Uterus (tissue), 2 donors: ENCODE data around the gene PRKACA.

ENCODE experiments used
- POLR2A ChIP-seq, 2 donors: fragments of 450-650 bp; IDR thresholded peaks; one replicate each; pipeline ENCODE4 v1.6.1; 2016; ENCODE audit warnings: antibody characterized with exemption in 2 of 2, mild to moderate bottlenecking in 1 of 2, moderate library complexity in 1 of 2
- TF ChIP-seq, protein P1 (sequence below), 4 experiments: fragments of 200-600 bp in 2 of 4; fragments of 450-650 bp in 2 of 4; sonication (generic) in 2 of 4; IDR thresholded peaks; one replicate each; pipeline ENCODE4 v1.5.1; 2016 to 2019; ENCODE audit warnings: antibody characterized with exemption in 4 of 4, mild to moderate bottlenecking in 2 of 4, moderate library complexity in 1 of 4

DNA sequence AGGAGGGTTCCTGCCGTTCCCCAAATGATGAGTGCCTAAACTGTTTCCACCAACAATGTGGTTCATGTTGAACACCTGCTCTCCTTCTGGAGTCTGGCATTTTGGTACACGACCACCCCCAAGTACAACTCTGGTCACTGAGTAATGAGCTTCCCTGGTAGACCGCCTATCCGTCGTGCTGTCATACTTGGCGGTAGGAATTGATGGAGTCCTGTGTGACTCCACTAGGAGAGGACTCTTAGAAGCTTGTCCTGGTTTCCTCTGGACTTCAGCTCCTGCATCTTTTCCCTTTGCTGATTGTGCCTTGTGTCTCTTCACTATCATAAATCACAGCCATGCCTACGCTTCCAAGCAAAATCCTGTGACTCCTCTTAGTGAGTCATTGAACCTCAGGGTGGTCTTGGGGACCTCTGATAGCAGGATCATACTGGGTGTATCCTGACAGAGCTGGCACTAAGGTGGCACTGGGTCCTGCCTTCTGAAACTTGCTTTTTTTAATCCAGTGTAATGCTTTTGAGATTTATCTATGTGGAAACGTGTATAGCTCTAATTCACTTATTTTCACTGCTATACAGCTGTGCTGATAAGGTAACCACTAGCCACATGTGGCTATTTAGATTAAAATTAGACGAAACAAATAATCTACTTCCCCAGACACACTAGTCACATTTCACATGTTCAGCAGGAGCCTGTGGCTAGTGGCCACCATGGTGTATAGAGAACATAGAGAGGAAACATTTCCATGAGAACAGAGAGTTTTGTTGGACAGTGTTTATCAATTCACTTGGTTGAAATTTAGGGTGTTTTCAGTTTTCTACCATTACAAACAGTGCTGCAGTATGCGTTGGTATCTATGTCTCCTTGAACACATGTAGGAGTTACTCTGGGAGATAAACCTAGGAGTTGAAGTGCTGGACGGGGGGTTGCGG lies 25.0 kb upstream of the PRKACA start:
- TF ChIP-seq, protein P1, sequence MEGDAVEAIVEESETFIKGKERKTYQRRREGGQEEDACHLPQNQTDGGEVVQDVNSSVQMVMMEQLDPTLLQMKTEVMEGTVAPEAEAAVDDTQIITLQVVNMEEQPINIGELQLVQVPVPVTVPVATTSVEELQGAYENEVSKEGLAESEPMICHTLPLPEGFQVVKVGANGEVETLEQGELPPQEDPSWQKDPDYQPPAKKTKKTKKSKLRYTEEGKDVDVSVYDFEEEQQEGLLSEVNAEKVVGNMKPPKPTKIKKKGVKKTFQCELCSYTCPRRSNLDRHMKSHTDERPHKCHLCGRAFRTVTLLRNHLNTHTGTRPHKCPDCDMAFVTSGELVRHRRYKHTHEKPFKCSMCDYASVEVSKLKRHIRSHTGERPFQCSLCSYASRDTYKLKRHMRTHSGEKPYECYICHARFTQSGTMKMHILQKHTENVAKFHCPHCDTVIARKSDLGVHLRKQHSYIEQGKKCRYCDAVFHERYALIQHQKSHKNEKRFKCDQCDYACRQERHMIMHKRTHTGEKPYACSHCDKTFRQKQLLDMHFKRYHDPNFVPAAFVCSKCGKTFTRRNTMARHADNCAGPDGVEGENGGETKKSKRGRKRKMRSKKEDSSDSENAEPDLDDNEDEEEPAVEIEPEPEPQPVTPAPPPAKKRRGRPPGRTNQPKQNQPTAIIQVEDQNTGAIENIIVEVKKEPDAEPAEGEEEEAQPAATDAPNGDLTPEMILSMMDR (IDR thresholded peaks at IDR 0.05), result no peak
- TF ChIP-seq POLR2A (IDR thresholded peaks at IDR 0.05), result no peak
